Gastrocnemius medialis (tissue), 4 donors: ENCODE data around the gene ZNF487.

Experiments
- POLR2A ChIP-seq, 2 donors: fragments of 450-650 bp; IDR thresholded peaks; one replicate each; pipeline ENCODE4 v1.6.1; 2017; ENCODE audit warnings: antibody characterized with exemption in 2 of 2, mild to moderate bottlenecking in 2 of 2, moderate library complexity in 2 of 2
- TF ChIP-seq, protein P1 (sequence below), 5 experiments: fragments of 450-650 bp in 3 of 5; fragments of 200-600 bp in 2 of 5; sonication (generic) in 2 of 5; IDR thresholded peaks in 4 of 5; conservative IDR thresholded peaks in 1 of 5; 1 replicate in 4 of 5; 2 replicates in 1 of 5; pipeline ENCODE4 v1.5.1; 2016 to 2019; ENCODE audit warnings: antibody characterized with exemption in 5 of 5, mild to moderate bottlenecking in 3 of 5, moderate library complexity in 3 of 5

DNA sequence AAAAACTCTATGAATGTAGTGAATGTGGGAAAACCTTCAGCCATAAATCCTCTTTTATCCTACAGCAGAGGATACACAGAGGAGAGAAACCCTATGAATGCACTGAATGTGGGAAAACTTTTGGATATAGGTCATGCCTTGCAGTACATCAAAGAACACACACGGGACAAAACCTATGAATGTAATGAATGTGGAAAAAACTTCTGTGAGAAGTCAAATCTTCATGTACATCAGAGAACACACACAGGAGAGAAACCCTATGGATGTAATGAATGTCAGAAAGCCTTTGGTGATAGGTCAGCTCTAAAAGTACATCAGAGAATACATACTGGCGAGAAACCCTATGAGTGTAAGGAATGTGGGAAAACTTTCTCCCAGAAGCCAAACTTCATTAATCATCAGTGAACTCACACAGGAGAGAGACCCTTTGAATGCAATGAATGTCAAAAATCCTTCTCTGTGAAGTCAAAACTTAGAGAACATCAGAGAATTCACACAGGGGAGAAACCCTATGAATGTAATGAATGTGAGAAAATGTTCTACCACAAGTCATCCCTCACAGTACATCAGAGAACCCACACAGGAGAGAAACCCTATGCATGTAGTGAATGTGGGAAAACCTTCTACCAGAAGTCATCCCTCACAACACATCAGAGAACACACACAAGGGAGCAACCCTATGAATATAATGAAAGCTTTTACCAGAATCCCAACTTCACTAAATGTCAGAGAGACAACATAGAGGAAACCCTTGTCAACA is 45.6 kb downstream of the ZNF487 start:
- TF ChIP-seq, protein P1, sequence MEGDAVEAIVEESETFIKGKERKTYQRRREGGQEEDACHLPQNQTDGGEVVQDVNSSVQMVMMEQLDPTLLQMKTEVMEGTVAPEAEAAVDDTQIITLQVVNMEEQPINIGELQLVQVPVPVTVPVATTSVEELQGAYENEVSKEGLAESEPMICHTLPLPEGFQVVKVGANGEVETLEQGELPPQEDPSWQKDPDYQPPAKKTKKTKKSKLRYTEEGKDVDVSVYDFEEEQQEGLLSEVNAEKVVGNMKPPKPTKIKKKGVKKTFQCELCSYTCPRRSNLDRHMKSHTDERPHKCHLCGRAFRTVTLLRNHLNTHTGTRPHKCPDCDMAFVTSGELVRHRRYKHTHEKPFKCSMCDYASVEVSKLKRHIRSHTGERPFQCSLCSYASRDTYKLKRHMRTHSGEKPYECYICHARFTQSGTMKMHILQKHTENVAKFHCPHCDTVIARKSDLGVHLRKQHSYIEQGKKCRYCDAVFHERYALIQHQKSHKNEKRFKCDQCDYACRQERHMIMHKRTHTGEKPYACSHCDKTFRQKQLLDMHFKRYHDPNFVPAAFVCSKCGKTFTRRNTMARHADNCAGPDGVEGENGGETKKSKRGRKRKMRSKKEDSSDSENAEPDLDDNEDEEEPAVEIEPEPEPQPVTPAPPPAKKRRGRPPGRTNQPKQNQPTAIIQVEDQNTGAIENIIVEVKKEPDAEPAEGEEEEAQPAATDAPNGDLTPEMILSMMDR (IDR thresholded peaks at IDR 0.05 in 4 of 5, conservative IDR thresholded peaks at IDR 0.05 in 1 of 5) = no peak
- TF ChIP-seq POLR2A (IDR thresholded peaks at IDR 0.05) = no peak
